K562 (cell line): Measurements from ENCODE around the gene NUDT14. TPM values are rescaled to one million over a fixed set of nuclear protein-coding genes. Genes with fewer than 3 reads are reported as not detected.

Source experiments
- ATAC-seq: fragments of 200-7000 bp; cut with Tn5 transposase; 3 replicates; pipeline ENCODE4 v1.9.1; 2020; ENCODE audit warnings: moderate library complexity
- BruUV-seq: library from RNA; stranded (reverse); fragments of 400-500 nt; replicated peaks from 2 replicates; lab custom pipeline; 2021; lab: Mats Ljungman, UMichigan
- CTCF ChIA-PET: fragments of 300-600 bp; formaldehyde crosslinking; extraction: SDS; loops from one replicate; lab custom pipeline; 2021; ENCODE audit warnings: low intra/inter-chr PET ratio; lab: Yijun Ruan, JAX
- POLR2A ChIA-PET: fragments of 300-600, 350-650 bp; sonication (Branson Sonifier 250); formaldehyde crosslinking; extraction: SDS; loops from one replicate; lab custom pipeline; 2021; ENCODE audit warnings: antibody characterized with exemption, inconsistent platforms; lab: Yijun Ruan, JAX
- DNase-seq, 4 experiments: peaks; one replicate each; pipeline versions ENCODE4 v3.0.0 to v3.0.0-alpha.2; 2011 to 2018; ENCODE audit warnings: low spot score in 3 of 4, mixed read lengths in 3 of 4; ENCODE audit errors: extremely low read depth in 1 of 4
- FAIRE-seq: peaks from 2 replicates; lab custom pipeline; 2011; peaks lifted over from hg19 to GRCh38; lab: Jason Lieb, UNC
- H2AFZ ChIP-seq: 2 replicates; pipeline ENCODE4 v1.6.0; 2011; ENCODE audit warnings: low read depth, low read length, control low read depth, inconsistent platforms
- H3K27ac ChIP-seq: fragments of 200-600 bp; 3 replicates; pipeline ENCODE4 v1.8.0; 2011; ENCODE audit warnings: low read depth, mild to moderate bottlenecking, control low read depth, inconsistent platforms, low read length, moderate library complexity, mixed read lengths; ENCODE audit errors: extremely low read depth
- H3K27me3 ChIP-seq, 2 experiments: fragments of 300-600 bp in 1 of 2; 2 replicates in 1 of 2; 3 replicates in 1 of 2; pipeline versions ENCODE4 v1.6.0 to v1.8.0; 2011; ENCODE audit warnings: inconsistent platforms in 2 of 2, low read length in 2 of 2, mild to moderate bottlenecking in 1 of 2, mixed read lengths in 1 of 2, moderate library complexity in 1 of 2; ENCODE audit not compliant: control insufficient read depth in 2 of 2, insufficient read depth in 2 of 2
- H3K36me3 ChIP-seq: fragments of 300-600 bp; 3 replicates; pipeline ENCODE4 v1.8.0; 2011; ENCODE audit warnings: mild to moderate bottlenecking, low read length, inconsistent platforms; ENCODE audit not compliant: control insufficient read depth, insufficient read depth
- H3K4me1 ChIP-seq, 2 experiments: fragments of 200-600 bp in 1 of 2; replicated peaks in 1 of 2; 2 replicates in 1 of 2; 3 replicates in 1 of 2; pipeline versions ENCODE4 v1.5.1 to v1.8.0; 2011; ENCODE audit warnings: inconsistent platforms in 2 of 2, low read length in 2 of 2, mild to moderate bottlenecking in 1 of 2, mixed read lengths in 1 of 2, moderate library complexity in 1 of 2; ENCODE audit not compliant: control insufficient read depth in 2 of 2, insufficient read depth in 2 of 2
- H3K4me2 ChIP-seq: 2 replicates; pipeline ENCODE4 v1.6.1; 2011; ENCODE audit warnings: low read length, control low read depth, inconsistent platforms, mixed read lengths; ENCODE audit not compliant: insufficient read depth
- H3K4me3 ChIP-seq: fragments of 200-600 bp; sonication (generic), shearing (Covaris generic); 2 replicates; pipeline ENCODE4 v1.5.1; 2016; ENCODE audit warnings: control low read depth, inconsistent platforms
- H3K79me2 ChIP-seq: fragments of 200-600 bp; 3 replicates; pipeline ENCODE4 v1.8.0; 2011; ENCODE audit warnings: low read length, inconsistent platforms; ENCODE audit not compliant: control insufficient read depth, insufficient read depth
- H3K9ac ChIP-seq, 2 experiments: 2 replicates each; pipeline versions ENCODE4 v1.6.0 to v1.6.1; 2011; ENCODE audit warnings: low read depth in 2 of 2, low read length in 2 of 2, control low read depth in 1 of 2, inconsistent platforms in 1 of 2, mild to moderate bottlenecking in 1 of 2, mixed read lengths in 1 of 2; ENCODE audit not compliant: insufficient read depth in 1 of 2
- H3K9me1 ChIP-seq: one replicate; pipeline ENCODE4 v1.6.0; 2011; ENCODE audit warnings: inconsistent platforms, mild to moderate bottlenecking, low read length, moderate library complexity; ENCODE audit not compliant: control insufficient read depth, insufficient read depth
- H3K9me3 ChIP-seq: replicated peaks from 2 replicates; pipeline ENCODE4 v1.5.1; 2011; ENCODE audit warnings: low read depth, low read length, inconsistent platforms; ENCODE audit not compliant: control insufficient read depth, insufficient read depth
- H4K20me1 ChIP-seq: replicated peaks from 2 replicates; pipeline ENCODE4 v1.6.1; 2011; ENCODE audit warnings: low read length, inconsistent platforms, mixed read lengths; ENCODE audit not compliant: control insufficient read depth, insufficient read depth
- BHLHE40 ChIP-seq: IDR thresholded peaks from 2 replicates; pipeline ENCODE4 v1.6.1; 2011; ENCODE audit warnings: low read length, improper control_type of control experiment
- EGR1 ChIP-seq: fragments of 450-650 bp; conservative IDR thresholded peaks from 2 replicates; pipeline ENCODE4 v1.6.1; 2017; ENCODE audit warnings: mild to moderate bottlenecking
- FOXK1 ChIP-seq: sonication (generic); formaldehyde crosslinking; IDR thresholded peaks from 2 replicates; pipeline ENCODE4 v1.8.0; 2022; ENCODE audit warnings: missing genetic modification reagents, mild to moderate bottlenecking, borderline replicate concordance
- FOXP1 ChIP-seq: sonication (generic); formaldehyde crosslinking; IDR thresholded peaks from 2 replicates; pipeline ENCODE4 v1.8.0; 2022; ENCODE audit warnings: mild to moderate bottlenecking, missing genetic modification reagents
- HDGF ChIP-seq: fragments of 450-650 bp; IDR thresholded peaks from 2 replicates; pipeline ENCODE4 v1.6.1; 2016
- HIVEP1 ChIP-seq: fragments of 250-450 bp; sonication (Bioruptor Pico); IDR thresholded peaks from 2 replicates; pipeline ENCODE4 v1.4.0; 2020; ENCODE audit warnings: mild to moderate bottlenecking
- HNRNPUL1 ChIP-seq: fragments of 200-400 bp; formaldehyde crosslinking; IDR thresholded peaks from 2 replicates; pipeline ENCODE4 v1.6.1; 2017; ENCODE audit warnings: low read length
- KDM4B ChIP-seq, 2 experiments: fragments of 450-650 bp in 1 of 2; sonication (generic) in 1 of 2; IDR thresholded peaks; 2 replicates each; pipeline ENCODE4 v1.6.1; 2016 to 2017; ENCODE audit warnings: borderline replicate concordance in 2 of 2, antibody characterized with exemption in 1 of 2, low read depth in 1 of 2, mild to moderate bottlenecking in 1 of 2
- NFIC ChIP-seq: fragments of 450-650 bp; IDR thresholded peaks from 2 replicates; pipeline ENCODE4 v1.6.1; 2017; ENCODE audit warnings: mild to moderate bottlenecking, inconsistent platforms
- NRF1 ChIP-seq, 2 experiments: fragments of 450-650 bp; IDR thresholded peaks in 1 of 2; conservative IDR thresholded peaks in 1 of 2; 2 replicates each; pipeline ENCODE4 v1.6.1; 2014; ENCODE audit warnings: mild to moderate bottlenecking in 2 of 2
- PURB ChIP-seq: sonication (generic); formaldehyde crosslinking; IDR thresholded peaks from 2 replicates; pipeline ENCODE4 v1.9.0; 2021; ENCODE audit warnings: low read depth, mild to moderate bottlenecking, missing genetic modification reagents
- ZC3H11A ChIP-seq: IDR thresholded peaks from 2 replicates; pipeline ENCODE4 v1.6.1; 2012; ENCODE audit warnings: low read depth, low read length, improper control_type of control experiment
- ZNF124 ChIP-seq: sonication (generic); formaldehyde crosslinking; IDR thresholded peaks from 2 replicates; pipeline ENCODE4 v1.8.1; 2022; ENCODE audit warnings: missing genetic modification reagents
- ZNF134 ChIP-seq: fragments of 250-450 bp; sonication (Bioruptor Pico); conservative IDR thresholded peaks from 2 replicates; pipeline ENCODE4 v1.4.0; 2020
- ZNF263 ChIP-seq: sonication (generic); formaldehyde crosslinking; IDR thresholded peaks from 2 replicates; pipeline ENCODE4 v1.8.0; 2022; ENCODE audit warnings: mild to moderate bottlenecking, missing genetic modification reagents, borderline replicate concordance
- ZNF431 ChIP-seq: sonication (generic); formaldehyde crosslinking; IDR thresholded peaks from 2 replicates; pipeline ENCODE4 v1.8.0; 2022; ENCODE audit warnings: mild to moderate bottlenecking, missing genetic modification reagents
- WGBS: fragments of 100-300 bp; shearing (Covaris generic); methylation state at CpG from one replicate; pipeline ENCODE4 v1.1.6; 2016; ENCODE audit warnings: low coverage, mixed read lengths; ENCODE audit not compliant: insufficient coverage; ENCODE audit errors: missing lambda C conversion rate; 5-methylcytosine and 5-hydroxymethylcytosine counted together
- in situ Hi-C: fragments of 300-500 bp; cut with MboI; formaldehyde crosslinking; loops from 4 replicates; pipeline ENCODE4 v1.15.0; 2018; ENCODE audit warnings: inconsistent platforms, mixed read lengths
- intact Hi-C: fragments of 100-400 bp; cut with micrococcal nuclease; formaldehyde crosslinking; loops from 2 replicates; pipeline ENCODE4 v1.14.2; 2022
- polyA plus RNA-seq, 8 experiments: library from polyadenylated mRNA; depleted of rRNA in 4 of 8; stranded (reverse) in 5 of 8; unstranded in 3 of 8; fragments of >200 nt; fragmentation: Nextera tagmentation in 2 of 8; fragmentation: Illumina TruSeq in 1 of 8; extraction: Ambion mirVana in 2 of 8; extraction: Trizol in 1 of 8; gene quantifications; 2 replicates each; pipeline versions ENCODE4 v1.2.1 to v1.2.3, GENCODE V29; 2011 to 2014; ENCODE audit warnings: inconsistent platforms in 1 of 8, missing spikeins in 1 of 8
- total RNA-seq, 7 experiments: library from RNA; depleted of rRNA in 6 of 7; stranded (reverse); fragments of >200 nt in 6 of 7; fragmentation: Illumina TruSeq in 2 of 7; extraction: Trizol in 2 of 7; gene quantifications; 2 replicates each; pipeline versions ENCODE4 v1.2.1 to v1.2.3, GENCODE V29; 2011 to 2021; ENCODE audit warnings: low replicate concordance in 1 of 7

NUDT14 gene
- total and polyA plus RNA-seq, 9 of the 15 experiments (the other 6 are each of a cell fraction or from before 2014, with no cell fraction given) = 0.14 to 16.3 (median 8.2) TPM

GRCh38 chr14:105167303-105168092 is 13.6 kb downstream of the NUDT14 start (continued):
- no peak for TF ChIP-seq FOXK1 (CRISPR knock-in tag)
- peak; percentile 28; the same call in 1 of the 2 replicates for TF ChIP-seq EGR1
- 0 out of 2 replicates have a peak, but pooled peaks have one; percentile 28 for TF ChIP-seq BHLHE40
- no peak for TF ChIP-seq PURB
- TF ChIP-seq FOXP1 (CRISPR knock-in tag) = no peak; the same call in 1 of the 2 replicates
- TF ChIP-seq KDM4B (IDR thresholded peaks at IDR 0.05; ENCODE audit: borderline replicate concordance in 2 of 2, low read depth in 1 of 2) = no peak
- TF ChIP-seq ZC3H11A = no peak
- TF ChIP-seq HNRNPUL1 = no peak

GRCh38 chr14:105166571-105167302 is 14.4 kb downstream of the NUDT14 start:
- Histone ChIP-seq H3K9me1 (peaks cover 4% of the 10 kb centered on the region), H3K27me3 (no peaks in the 10 kb centered on the region), H2AFZ (peak overlapping the region; percentile 62; the same call in 1 of the 2 replicates), H3K4me2 (peak overlapping the region; percentile 76), H4K20me1 (peaks cover 5% of the 10 kb centered on the region; the same call in 1 of the 2 replicates), H3K4me3 (peak overlapping the region; percentile 39), H3K79me2 (peaks cover 58% of the 10 kb centered on the region), H3K9me3 (no peaks in the 10 kb centered on the region), H3K27ac (peak overlapping the region; percentile 85), H3K4me1 (peaks cover 10 to 89% of the 10 kb centered on the region in 2 experiments; a peak in 4 of 5 replicates)
- intact Hi-C loops = no loop called here
- CTCF ChIA-PET = no interaction called here
- in situ Hi-C loops = no loop called here
- POLR2A ChIA-PET = no interaction called here
- no peak for ATAC-seq
- TSS peak; percentile 54 for BruUV-seq
- peak; percentile 28; the same call in 1 of the 2 replicates for TF ChIP-seq ZNF431 (CRISPR knock-in tag)
- TF ChIP-seq NRF1 (conservative IDR thresholded peaks at IDR 0.05 in 1 of 2, IDR thresholded peaks at IDR 0.05 in 1 of 2) = peak in 1 of 2 experiments; percentile 14; a peak in 1 of 4 replicates
- TF ChIP-seq ZNF263 (CRISPR knock-in tag) = 0 out of 2 replicates have a peak, but pooled peaks have one; percentile 20
- no peak for TF ChIP-seq ZNF134 (CRISPR knock-in tag)
- TF ChIP-seq HDGF = 0 out of 2 replicates have a peak, but pooled peaks have one; percentile 20
- no peak for TF ChIP-seq ZNF124 (CRISPR knock-in tag)
- TF ChIP-seq HIVEP1 (CRISPR knock-in tag) = no peak
- peak; percentile 75 for TF ChIP-seq NFIC
- TF ChIP-seq, all 486 proteins: peak for 5
- Histone ChIP-seq H3K9ac (peak overlapping the region; percentile 83 to 95), H3K36me3 (peaks cover 12% of the 10 kb centered on the region; the same call in 1 of the 3 replicates)
- FAIRE-seq = no peak
- DNase-seq = no peak
- WGBS = 48% methylated on average over 16 of the region's 22 CpGs
